Measurements from ENCODE around the gene EEF1G.

GRCh38 chr11:62573006-62573591 is 592 bp downstream of the EEF1G start:
- TF ChIP-seq EZH2 (IDR thresholded peaks at IDR 0.05; ENCODE audit: borderline replicate concordance, insufficient read depth, low read length, poor library complexity, severe bottlenecking) (no peak), TAF1 (IDR thresholded peaks at IDR 0.05; ENCODE audit: low read depth) (no peak), EP300 (conservative IDR thresholded peaks at IDR 0.05; ENCODE audit: poor library complexity, severe bottlenecking) (no peak), POLR2AphosphoS5 (IDR thresholded peaks at IDR 0.05) (no peak)
- TF ChIP-seq, protein P1, sequence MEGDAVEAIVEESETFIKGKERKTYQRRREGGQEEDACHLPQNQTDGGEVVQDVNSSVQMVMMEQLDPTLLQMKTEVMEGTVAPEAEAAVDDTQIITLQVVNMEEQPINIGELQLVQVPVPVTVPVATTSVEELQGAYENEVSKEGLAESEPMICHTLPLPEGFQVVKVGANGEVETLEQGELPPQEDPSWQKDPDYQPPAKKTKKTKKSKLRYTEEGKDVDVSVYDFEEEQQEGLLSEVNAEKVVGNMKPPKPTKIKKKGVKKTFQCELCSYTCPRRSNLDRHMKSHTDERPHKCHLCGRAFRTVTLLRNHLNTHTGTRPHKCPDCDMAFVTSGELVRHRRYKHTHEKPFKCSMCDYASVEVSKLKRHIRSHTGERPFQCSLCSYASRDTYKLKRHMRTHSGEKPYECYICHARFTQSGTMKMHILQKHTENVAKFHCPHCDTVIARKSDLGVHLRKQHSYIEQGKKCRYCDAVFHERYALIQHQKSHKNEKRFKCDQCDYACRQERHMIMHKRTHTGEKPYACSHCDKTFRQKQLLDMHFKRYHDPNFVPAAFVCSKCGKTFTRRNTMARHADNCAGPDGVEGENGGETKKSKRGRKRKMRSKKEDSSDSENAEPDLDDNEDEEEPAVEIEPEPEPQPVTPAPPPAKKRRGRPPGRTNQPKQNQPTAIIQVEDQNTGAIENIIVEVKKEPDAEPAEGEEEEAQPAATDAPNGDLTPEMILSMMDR (IDR thresholded peaks at IDR 0.05; ENCODE audit: poor library complexity, severe bottlenecking), result no peak
- TF ChIP-seq, protein P2, sequence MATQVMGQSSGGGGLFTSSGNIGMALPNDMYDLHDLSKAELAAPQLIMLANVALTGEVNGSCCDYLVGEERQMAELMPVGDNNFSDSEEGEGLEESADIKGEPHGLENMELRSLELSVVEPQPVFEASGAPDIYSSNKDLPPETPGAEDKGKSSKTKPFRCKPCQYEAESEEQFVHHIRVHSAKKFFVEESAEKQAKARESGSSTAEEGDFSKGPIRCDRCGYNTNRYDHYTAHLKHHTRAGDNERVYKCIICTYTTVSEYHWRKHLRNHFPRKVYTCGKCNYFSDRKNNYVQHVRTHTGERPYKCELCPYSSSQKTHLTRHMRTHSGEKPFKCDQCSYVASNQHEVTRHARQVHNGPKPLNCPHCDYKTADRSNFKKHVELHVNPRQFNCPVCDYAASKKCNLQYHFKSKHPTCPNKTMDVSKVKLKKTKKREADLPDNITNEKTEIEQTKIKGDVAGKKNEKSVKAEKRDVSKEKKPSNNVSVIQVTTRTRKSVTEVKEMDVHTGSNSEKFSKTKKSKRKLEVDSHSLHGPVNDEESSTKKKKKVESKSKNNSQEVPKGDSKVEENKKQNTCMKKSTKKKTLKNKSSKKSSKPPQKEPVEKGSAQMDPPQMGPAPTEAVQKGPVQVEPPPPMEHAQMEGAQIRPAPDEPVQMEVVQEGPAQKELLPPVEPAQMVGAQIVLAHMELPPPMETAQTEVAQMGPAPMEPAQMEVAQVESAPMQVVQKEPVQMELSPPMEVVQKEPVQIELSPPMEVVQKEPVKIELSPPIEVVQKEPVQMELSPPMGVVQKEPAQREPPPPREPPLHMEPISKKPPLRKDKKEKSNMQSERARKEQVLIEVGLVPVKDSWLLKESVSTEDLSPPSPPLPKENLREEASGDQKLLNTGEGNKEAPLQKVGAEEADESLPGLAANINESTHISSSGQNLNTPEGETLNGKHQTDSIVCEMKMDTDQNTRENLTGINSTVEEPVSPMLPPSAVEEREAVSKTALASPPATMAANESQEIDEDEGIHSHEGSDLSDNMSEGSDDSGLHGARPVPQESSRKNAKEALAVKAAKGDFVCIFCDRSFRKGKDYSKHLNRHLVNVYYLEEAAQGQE (IDR thresholded peaks at IDR 0.05; ENCODE audit: borderline replicate concordance), result no peak

All from neural cell (in vitro differentiated cells).